Raji (cell line): ENCODE data around the gene SUSD1.

Experiments used
- POLR2A ChIP-seq: IDR thresholded peaks from 2 replicates; pipeline ENCODE4 v1.6.1; 2011; ENCODE audit warnings: low read depth, low read length, control low read depth; ENCODE audit not compliant: insufficient read depth

SUSD1 gene

DNA sequence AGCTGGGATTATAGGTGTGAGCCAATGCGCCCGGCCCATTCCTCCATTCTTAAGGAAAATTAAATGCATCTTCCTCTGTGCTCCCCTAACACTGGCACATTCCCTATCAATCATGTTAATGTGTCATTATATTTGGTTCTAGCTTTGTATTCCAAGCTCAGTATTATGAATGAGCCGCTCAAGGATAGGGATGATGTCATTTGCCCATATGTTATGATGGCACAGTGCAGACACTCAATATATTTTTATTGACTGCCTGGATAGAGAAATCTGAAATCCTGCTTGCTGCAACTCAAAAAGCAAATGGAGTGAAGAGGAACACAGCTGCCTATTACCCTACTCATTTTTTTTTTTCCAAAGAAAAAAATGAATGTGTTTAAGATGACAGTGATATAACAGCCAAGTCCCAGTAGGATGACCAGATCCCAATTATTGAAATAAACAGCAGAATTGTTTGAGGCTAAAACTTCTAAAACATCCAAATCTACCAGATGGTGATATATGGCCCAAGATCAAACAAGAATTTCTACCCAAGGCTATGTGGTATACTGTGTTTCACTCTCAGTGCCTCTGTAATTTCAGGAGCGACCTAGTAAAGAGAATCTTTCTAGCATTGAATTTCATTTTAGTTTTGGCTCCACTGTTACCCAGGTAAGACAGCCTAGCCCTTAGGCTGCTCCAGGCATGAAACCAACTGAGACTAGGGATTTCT, 16.3 kb downstream of the SUSD1 start:
- no peak for TF ChIP-seq POLR2A

DNA sequence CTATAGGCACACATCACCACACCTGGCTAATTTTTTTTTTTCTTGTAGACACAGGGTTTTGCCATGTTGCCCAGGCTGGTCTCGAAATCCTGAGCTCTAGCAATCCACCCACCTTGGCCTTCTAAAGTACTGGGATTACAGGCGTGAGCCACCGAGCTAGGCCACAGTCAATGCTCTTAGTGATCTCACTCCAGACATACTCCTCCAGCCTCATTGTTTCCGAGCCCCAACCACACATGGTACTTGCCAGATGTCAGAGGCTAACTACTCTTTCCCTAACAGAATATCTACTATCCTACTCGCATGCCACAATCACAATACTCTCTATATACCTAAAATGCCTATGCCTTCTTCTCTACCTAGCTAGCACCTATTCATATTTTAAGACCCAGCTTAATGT, 17.1 kb downstream of the SUSD1 start:
- no peak for TF ChIP-seq POLR2A

DNA sequence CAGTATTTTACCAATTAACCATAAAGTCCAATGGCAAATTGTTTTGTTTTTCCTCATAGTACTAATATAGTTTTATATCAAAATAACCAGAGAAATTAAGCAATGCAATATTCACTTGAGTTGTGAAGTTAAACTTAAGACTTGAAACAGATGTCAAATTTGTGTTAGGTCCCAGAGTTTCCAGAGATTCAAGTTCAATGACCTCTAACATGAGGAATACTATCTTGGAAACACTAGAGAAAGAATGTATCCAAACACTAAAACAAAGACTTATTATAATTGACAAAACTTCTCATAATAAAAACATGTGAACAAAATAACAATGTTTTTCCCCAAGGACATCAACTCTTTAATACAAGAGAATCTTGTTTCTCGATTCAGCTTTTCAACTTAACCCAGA, 18.0 kb downstream of the SUSD1 start:
- no peak for TF ChIP-seq POLR2A

DNA sequence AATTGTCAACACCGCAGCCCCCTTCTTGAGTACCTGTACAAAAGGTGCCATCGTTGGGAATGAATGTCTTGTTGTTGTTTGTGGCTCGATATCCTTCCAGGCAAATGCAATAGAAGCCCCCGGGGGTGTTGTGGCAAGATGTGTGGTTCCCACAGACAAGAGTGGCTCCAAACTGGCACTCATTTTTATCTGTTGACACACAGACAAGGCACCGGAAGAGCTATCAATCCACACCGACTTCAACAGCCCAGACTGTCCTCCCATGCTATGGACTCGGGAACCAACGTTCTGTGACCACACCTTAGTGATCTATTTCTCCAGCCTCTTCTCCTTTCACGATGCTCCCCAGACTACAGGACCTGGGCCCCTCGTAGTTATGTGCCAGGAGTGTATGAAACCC, 25.9 kb downstream of the SUSD1 start:
- TF ChIP-seq POLR2A, result no peak

DNA sequence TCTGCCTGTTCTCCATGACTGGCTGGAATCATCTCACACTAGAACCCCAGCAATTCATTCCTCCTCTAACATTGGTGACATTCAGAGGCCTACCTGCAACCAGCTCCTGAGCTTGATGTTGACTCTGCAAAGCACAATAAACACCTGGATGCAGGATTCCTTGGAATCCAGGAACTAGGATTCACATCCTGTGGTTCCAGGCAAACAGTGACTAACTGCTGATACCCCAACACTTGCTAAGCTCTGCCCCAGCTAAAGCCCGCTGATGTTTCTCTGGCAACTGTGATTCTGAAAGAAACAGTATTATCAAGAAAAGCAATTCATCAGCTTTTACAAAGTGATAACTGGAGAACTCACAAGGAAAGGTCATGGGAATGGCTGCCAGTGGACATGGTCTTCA, 29.2 kb downstream of the SUSD1 start:
- TF ChIP-seq POLR2A, result no peak

DNA sequence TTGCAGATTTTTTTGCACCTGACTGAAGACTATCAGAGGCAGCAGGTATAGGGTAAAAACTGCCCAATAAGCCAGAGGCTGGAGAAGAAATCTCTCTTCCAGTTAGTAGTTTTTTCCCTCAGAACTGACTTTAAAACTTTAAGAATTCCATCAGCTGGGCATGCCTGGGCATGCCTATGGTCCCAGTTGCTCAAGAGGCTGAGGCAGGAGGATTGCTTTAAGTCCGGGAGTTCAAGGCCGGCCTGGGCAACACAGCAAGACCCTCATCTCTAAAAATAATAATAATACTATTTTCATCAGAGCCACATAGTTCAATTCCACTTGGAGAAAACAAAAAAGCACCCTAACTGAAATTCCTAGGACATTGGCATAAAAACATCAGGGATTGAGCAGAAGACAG, 30.3 kb downstream of the SUSD1 start:
- TF ChIP-seq POLR2A, result no peak

DNA sequence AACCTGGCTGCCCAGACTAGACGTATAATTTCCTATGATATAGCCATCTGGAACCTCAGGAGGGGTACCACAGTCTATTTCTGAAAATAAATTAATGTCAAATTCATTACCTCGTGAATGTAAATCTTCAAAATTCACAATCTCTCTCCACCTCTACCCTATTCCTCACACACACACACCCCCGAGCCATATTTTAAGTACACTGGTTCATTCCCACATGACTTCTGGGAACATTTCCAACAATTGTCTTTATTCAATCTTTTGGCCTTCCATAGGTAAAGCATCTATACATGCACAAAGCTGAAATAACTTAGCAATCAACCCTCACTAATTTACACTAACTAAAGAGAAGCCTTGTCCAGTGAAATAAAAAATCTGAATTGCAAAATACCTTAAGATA, 32.7 kb downstream of the SUSD1 start:
- TF ChIP-seq POLR2A, result no peak

DNA sequence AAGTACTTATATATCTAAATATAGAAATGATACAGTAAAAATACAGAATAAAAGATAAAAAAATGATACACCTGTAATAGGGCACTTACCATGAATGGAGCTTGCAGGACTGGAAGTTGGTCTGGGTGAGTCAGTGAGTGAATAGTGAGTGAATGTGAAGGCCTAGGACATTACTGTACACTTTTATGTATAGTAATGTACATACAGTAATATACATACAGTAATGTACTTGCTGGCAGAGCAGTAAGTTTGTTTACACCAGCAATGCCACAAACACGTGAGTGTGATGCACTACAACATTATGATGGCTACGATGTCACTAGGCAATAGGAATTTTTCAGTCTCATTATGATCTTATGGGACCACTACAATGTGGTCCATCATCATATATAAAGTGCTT, 34.2 kb downstream of the SUSD1 start:
- TF ChIP-seq POLR2A, result no peak

DNA sequence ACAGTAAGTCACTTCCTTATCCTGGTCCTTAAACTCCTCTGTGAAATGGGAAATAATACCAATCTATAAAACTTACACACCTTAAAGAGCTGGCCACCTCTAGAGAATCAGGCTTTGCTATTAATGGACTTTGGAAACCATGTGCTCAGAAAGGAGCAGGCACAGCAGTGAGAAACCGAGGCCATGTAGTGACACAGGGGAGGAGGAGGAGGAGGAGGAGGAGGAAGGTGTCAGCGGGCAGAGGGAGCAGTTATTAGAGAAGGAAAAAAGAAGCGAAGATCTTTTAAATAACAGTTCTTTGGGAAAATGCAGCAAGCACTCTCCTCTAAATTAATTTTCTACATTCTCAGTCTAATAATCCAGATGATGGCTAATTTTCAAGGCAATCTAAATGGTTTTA, 38.0 kb downstream of the SUSD1 start:
- no peak for TF ChIP-seq POLR2A

DNA sequence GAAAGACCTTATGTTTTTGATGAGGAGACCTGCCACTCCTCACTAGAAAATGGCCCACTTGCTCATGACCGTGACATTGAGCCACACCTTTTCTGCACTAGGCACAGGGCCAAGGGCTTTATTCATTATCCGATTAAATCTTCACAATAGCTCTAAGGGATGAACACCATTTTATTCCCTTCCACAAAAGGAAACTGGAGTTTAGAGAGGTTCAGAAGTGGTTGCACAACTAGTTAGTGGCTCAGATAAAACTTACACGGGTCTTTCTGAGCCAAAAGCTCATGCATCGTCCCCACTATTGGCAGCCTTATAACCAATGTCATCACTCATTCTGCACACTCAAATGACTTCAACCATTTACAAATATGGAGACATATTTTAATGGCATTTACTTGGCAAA, 39.4 kb downstream of the SUSD1 start:
- no peak for TF ChIP-seq POLR2A

DNA sequence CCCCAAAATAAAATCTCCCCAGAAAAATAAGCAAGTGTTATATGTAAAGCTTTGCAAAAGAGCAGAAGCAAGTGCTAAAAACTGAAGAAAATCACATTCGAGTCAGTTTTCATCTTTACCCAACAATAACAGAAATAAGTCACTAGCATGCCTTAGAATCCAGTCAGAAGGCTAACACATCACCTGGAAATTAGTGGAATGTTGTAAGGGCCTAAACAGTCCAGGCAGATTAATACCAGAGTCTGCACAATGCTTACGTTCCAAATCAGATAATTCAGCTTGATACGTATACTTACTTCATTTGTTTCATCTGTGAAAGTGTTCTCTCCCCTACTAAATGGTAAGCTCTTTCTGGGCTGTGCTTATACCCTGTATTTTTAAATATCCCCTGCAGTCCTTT, 42.7 kb downstream of the SUSD1 start:
- TF ChIP-seq POLR2A, result no peak

DNA sequence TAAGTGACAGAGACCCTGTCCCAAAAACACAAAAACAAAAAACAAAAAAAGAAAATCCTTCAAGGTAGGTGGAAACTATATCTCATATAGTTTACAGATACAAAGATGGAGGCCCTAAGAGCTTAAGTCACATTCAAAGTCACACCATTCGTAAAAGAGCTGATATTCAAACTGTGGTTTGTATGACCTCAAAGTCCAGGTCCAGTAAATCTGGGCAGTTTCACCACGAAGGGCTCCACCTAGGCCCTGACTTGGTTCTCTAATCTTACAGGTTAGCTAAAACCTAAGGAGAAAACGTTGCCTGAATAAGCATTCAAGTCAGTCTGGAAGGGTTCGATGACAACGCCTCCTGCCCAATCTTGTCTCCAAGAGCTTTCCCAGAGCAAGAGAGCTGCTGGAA, 44.1 kb downstream of the SUSD1 start:
- no peak for TF ChIP-seq POLR2A

DNA sequence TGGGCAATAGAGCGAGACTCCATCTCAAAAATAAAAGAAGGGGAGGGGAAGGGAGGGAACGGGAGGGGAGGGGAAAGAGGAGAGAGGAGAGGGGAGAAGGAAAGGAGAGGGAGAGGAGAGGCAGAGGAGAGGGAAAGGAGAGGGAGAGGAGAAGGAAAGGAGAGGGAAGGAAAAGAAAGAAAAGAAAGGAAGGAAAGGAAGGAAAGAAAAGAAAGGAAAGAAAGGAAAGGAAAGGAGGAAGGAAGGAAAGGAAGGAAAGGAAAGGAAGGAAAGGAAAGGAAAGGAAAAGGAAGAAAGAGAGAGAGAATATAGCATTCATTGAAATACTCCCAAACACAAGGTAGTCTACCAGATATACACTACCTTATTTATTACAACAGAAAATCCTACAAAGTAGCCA, 44.8 kb downstream of the SUSD1 start:
- no peak for TF ChIP-seq POLR2A

DNA sequence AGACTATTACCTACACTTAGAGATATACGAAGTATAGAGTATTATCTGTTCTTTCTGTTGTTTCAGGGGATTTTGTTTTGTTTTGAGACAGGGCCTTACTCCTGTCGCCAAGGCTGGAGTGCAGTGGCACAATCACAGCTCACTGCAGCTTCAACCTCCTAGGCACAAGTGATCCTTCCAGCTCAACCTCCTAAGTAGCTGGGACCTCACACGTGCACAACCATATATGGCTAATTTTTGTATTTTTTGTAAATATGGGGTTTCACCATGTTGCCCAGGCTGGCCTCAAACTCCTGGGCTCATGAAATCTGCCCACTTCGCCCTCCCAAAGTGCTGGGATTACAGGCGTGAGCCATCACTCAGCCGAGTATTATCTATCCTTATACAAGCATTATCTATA, 45.9 kb downstream of the SUSD1 start:
- TF ChIP-seq POLR2A, result no peak

DNA sequence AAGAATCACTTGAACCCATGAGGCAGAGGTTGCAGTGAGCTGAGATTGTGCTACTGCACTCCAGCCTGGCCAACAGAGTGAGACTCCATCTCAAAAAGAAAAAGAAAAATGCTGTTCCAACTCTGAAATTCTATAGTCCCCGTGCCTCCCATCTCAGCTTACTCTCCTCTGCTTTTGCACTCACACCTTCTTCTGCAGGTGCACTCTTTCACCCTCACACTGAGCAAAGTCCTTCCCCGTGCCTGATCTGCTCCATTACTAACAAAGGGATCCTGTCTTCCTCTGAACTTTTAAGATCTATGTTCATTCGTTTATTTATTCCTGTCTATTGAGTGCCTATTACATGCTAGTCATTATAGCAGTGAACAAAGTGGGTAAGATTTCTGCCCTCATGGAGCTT, 47.8 kb downstream of the SUSD1 start:
- no peak for TF ChIP-seq POLR2A

DNA sequence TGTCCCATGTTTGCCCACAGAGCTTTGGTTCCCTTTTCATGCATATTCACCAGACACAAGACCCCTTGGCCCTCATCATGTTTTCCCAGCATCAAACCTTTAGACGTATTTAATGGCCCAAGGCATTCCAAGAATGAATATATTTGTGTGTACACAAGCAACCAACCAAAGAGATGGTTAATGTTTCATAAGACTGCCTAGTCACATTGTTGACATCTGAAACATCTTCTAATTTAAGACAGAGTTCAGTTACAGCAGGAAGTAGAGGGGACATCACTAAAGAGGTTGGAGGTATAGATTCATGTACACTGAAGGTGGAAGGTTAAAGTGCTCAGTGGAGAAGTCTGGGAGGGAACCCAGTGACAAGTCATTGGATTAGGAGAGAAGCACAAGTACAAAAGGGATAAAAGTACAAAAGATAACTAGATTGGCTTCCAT, 49.1 kb downstream of the SUSD1 start:
- TF ChIP-seq POLR2A, result no peak

DNA sequence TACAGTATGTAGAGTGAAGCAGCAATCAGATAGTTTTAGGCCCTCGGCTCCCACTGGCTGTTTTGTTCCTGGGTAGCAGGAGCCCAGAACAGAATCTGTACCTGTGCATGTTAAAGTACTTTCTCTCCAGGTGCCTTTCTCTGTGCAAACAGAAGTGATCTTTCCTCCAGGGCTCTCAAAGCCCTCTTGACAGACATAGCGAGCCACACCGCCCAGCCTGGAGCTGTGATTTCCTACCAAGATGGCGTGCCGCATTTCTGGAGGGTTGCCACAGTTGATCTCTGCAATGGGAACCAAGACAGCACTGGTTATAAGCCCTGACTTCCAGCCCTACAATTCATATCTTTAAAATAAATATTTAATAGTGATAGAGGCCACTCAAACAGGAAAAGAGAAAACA, 50.9 kb downstream of the SUSD1 start:
- no peak for TF ChIP-seq POLR2A
